Endothelial cell (in vitro differentiated cells): ENCODE measurements around the gene UCK1. TPM values are rescaled to one million over a fixed set of nuclear protein-coding genes. Genes with fewer than 3 reads are reported as not detected.
A peak's percentile ranks its signal among the peaks of the same experiment; 100 is the strongest.

ENCODE experiments used
- DNase-seq: peaks from one replicate; pipeline ENCODE4 v3.0.0; 2021; ENCODE audit warnings: low spot score
- H3K27ac Mint-ChIP-seq: one replicate; pipeline ENCODE4 v1.8.0; 2021; ENCODE audit warnings: mixed read lengths, inconsistent platforms; ENCODE audit not compliant: unreplicated experiment
- H3K27me3 Mint-ChIP-seq: one replicate; pipeline ENCODE4 v1.8.0; 2021; ENCODE audit warnings: mild to moderate bottlenecking, moderate library complexity, mixed read lengths, inconsistent platforms; ENCODE audit not compliant: unreplicated experiment
- H3K36me3 Mint-ChIP-seq: one replicate; pipeline ENCODE4 v1.8.0; 2021; ENCODE audit warnings: mild to moderate bottlenecking, low read depth, mixed read lengths, inconsistent platforms; ENCODE audit not compliant: unreplicated experiment
- H3K4me1 Mint-ChIP-seq: one replicate; pipeline ENCODE4 v1.8.0; 2021; ENCODE audit warnings: mild to moderate bottlenecking, mixed read lengths, inconsistent platforms; ENCODE audit not compliant: unreplicated experiment
- H3K4me3 Mint-ChIP-seq: one replicate; pipeline ENCODE4 v1.8.0; 2021; ENCODE audit warnings: mild to moderate bottlenecking, mixed read lengths, inconsistent platforms; ENCODE audit not compliant: unreplicated experiment
- H3K9me3 Mint-ChIP-seq: one replicate; pipeline ENCODE4 v1.8.0; 2021; ENCODE audit warnings: mixed read lengths, inconsistent platforms; ENCODE audit not compliant: unreplicated experiment
- CTCF ChIP-seq: fragments of 200-600 bp; sonication (generic); IDR thresholded peaks from one replicate; pipeline ENCODE4 v1.5.0; 2021; ENCODE audit warnings: antibody characterized with exemption; ENCODE audit not compliant: unreplicated experiment
- total RNA-seq: library from RNA; stranded (reverse); fragmentation: NEBNext Ultra II Directional; extraction: Animal tissue kit (Norgen Biotek cat#: 25700); gene quantifications from one replicate; pipeline ENCODE4 v1.2.1, GENCODE V29; 2021; ENCODE audit not compliant: unreplicated experiment

The UCK1 gene
- total RNA-seq, 1 donor from 2014 or later, result 23.0 TPM

GRCh38 chr9:131478421-131478868 lies 52.6 kb downstream of the UCK1 start:
- DNase-seq, result peak; percentile 71
- H3K27ac Mint-ChIP-seq, result peak overlapping the region; percentile 70
- peaks cover 28% of the 10 kb centered on the region for H3K27me3 Mint-ChIP-seq
- H3K36me3 Mint-ChIP-seq, result peaks cover 59% of the 10 kb centered on the region
- TF ChIP-seq CTCF, result peak; percentile 56
- no peaks in the 10 kb centered on the region for H3K4me1 Mint-ChIP-seq
- no peaks in the 10 kb centered on the region for H3K9me3 Mint-ChIP-seq
- H3K4me3 Mint-ChIP-seq, result no peak overlapping the region

- Mint-ChIP-seq H3K36me3 (peaks cover 59% of the 10 kb centered on the region), H3K27ac (peak overlapping the region; percentile 70)
- TF ChIP-seq CTCF, result no peak
Measured at GRCh38 chr9:131477816-131478419, 53.1 kb downstream of the UCK1 start.

GRCh38 chr9:131477367-131477766 lies 53.7 kb downstream of the UCK1 start:
- no peak overlapping the region for H3K4me3 Mint-ChIP-seq

More at GRCh38 chr9:131477816-131478419, 53.1 kb downstream of the UCK1 start:
- no peak for DNase-seq
- H3K4me1 Mint-ChIP-seq, result no peaks in the 10 kb centered on the region
- H3K27me3 Mint-ChIP-seq, result peaks cover 29% of the 10 kb centered on the region
- H3K4me3 Mint-ChIP-seq, result no peak overlapping the region
- H3K9me3 Mint-ChIP-seq, result no peaks in the 10 kb centered on the region

GRCh38 chr9:131476777-131477345 lies 54.2 kb downstream of the UCK1 start:
- Mint-ChIP-seq H3K27ac (no peak overlapping the region), H3K27me3 (peaks cover 21% of the 10 kb centered on the region)

More at GRCh38 chr9:131477367-131477766, 53.7 kb downstream of the UCK1 start:
- Mint-ChIP-seq H3K27ac (no peak overlapping the region), H3K36me3 (peaks cover 57% of the 10 kb centered on the region), H3K4me1 (no peaks in the 10 kb centered on the region), H3K9me3 (no peaks in the 10 kb centered on the region), H3K27me3 (peaks cover 25% of the 10 kb centered on the region)
- TF ChIP-seq CTCF, result no peak
- no peak for DNase-seq

More at GRCh38 chr9:131476777-131477345, 54.2 kb downstream of the UCK1 start:
- H3K36me3 Mint-ChIP-seq, result peaks cover 52% of the 10 kb centered on the region
- no peak for DNase-seq
- TF ChIP-seq CTCF, result no peak
- H3K4me3 Mint-ChIP-seq, result no peak overlapping the region
- no peaks in the 10 kb centered on the region for H3K9me3 Mint-ChIP-seq
- no peaks in the 10 kb centered on the region for H3K4me1 Mint-ChIP-seq
